Loucy (cell line): ENCODE data around the gene CRYBA4.

Experiments
- CTCF ChIP-seq: fragments of 200-600 bp; sonication (generic); conservative IDR thresholded peaks from 2 replicates; pipeline ENCODE4 v1.5.1; 2014; ENCODE audit warnings: mild to moderate bottlenecking, antibody characterized with exemption, low read length
- EZH2phosphoT487 ChIP-seq: fragments of 200-600 bp; IDR thresholded peaks from 2 replicates; pipeline ENCODE4 v1.6.1; 2018; ENCODE audit warnings: antibody characterized with exemption, mild to moderate bottlenecking, moderate library complexity, borderline replicate concordance

- no peak for TF ChIP-seq CTCF
- TF ChIP-seq EZH2phosphoT487, result no peak
These were observed 45.6 kb upstream of the CRYBA4 start for GRCh38 chr22:26576026-26576680.
